Measurements from ENCODE around the gene RHNO1.
"Not testable (repeated sequence)": the region's sequence is repeated elsewhere in the genome, so short reads cannot be mapped to it uniquely, and the experiment has no call there.

Gene RHNO1

GRCh38 chr12:2858334-2858733 is 18.7 kb upstream of the RHNO1 start:
- in situ Hi-C loops (cut with MboI; ENCODE audit: low sequenced_read_pairs), result no loop called here

- in situ Hi-C loops (cut with MboI; ENCODE audit: low sequenced_read_pairs), result no loop called here
These were observed 18.0 kb upstream of the RHNO1 start for GRCh38 chr12:2858944-2859421.

- in situ Hi-C loops (cut with MboI; ENCODE audit: low sequenced_read_pairs), result no loop called here
These were observed 16.9 kb upstream of the RHNO1 start for GRCh38 chr12:2860170-2860569.

GRCh38 chr12:2862876-2863275 is 14.1 kb upstream of the RHNO1 start:
- in situ Hi-C loops (cut with MboI; ENCODE audit: low sequenced_read_pairs), result no loop called here

- in situ Hi-C loops (cut with MboI; ENCODE audit: low sequenced_read_pairs), result not testable (repeated sequence)
These were observed 13.6 kb upstream of the RHNO1 start for GRCh38 chr12:2863402-2863801.

GRCh38 chr12:2864198-2864597 is 12.8 kb upstream of the RHNO1 start:
- in situ Hi-C loops (cut with MboI; ENCODE audit: low sequenced_read_pairs), result no loop called here

- in situ Hi-C loops (cut with MboI; ENCODE audit: low sequenced_read_pairs), result not testable (repeated sequence)
These were observed 7.9 kb upstream of the RHNO1 start for GRCh38 chr12:2868986-2869632.

- in situ Hi-C loops (cut with MboI; ENCODE audit: low sequenced_read_pairs), result no loop called here
These were observed 484 bp upstream of the RHNO1 start for GRCh38 chr12:2876431-2877046.

- in situ Hi-C loops (cut with MboI; ENCODE audit: low sequenced_read_pairs), result no loop called here
These were observed 1.1 kb downstream of the RHNO1 start for GRCh38 chr12:2877953-2878732.

GRCh38 chr12:2879853-2880252 is 2.8 kb downstream of the RHNO1 start:
- in situ Hi-C loops (cut with MboI; ENCODE audit: low sequenced_read_pairs), result no loop called here

- in situ Hi-C loops (cut with MboI; ENCODE audit: low sequenced_read_pairs), result no loop called here
These were observed 7.8 kb downstream of the RHNO1 start for GRCh38 chr12:2884810-2885209.

- in situ Hi-C loops (cut with MboI; ENCODE audit: low sequenced_read_pairs), result no loop called here
These were observed 9.9 kb downstream of the RHNO1 start for GRCh38 chr12:2886768-2887450.

- in situ Hi-C loops (cut with MboI; ENCODE audit: low sequenced_read_pairs), result no loop called here
These were observed 13.0 kb downstream of the RHNO1 start for GRCh38 chr12:2890001-2890387.

GRCh38 chr12:2890388-2891239 is 13.6 kb downstream of the RHNO1 start, which contains the start of gene TULP3:
TULP3 (plus strand) TSS chr12:2890891; CDS start chr12:2890948, 57 bp downstream.
- in situ Hi-C loops (cut with MboI; ENCODE audit: low sequenced_read_pairs), result no loop called here

- in situ Hi-C loops (cut with MboI; ENCODE audit: low sequenced_read_pairs), result no loop called here
These were observed 14.4 kb downstream of the RHNO1 start for GRCh38 chr12:2891240-2892053.

GRCh38 chr12:2892246-2892645 is 15.2 kb downstream of the RHNO1 start:
- in situ Hi-C loops (cut with MboI; ENCODE audit: low sequenced_read_pairs), result no loop called here

- in situ Hi-C loops (cut with MboI; ENCODE audit: low sequenced_read_pairs), result no loop called here
These were observed 16.0 kb downstream of the RHNO1 start for GRCh38 chr12:2893007-2893406.

- in situ Hi-C loops (cut with MboI; ENCODE audit: low sequenced_read_pairs), result no loop called here
These were observed 18.0 kb downstream of the RHNO1 start for GRCh38 chr12:2895051-2895451.

- in situ Hi-C loops (cut with MboI; ENCODE audit: low sequenced_read_pairs), result no loop called here
These were observed 18.5 kb downstream of the RHNO1 start for GRCh38 chr12:2895511-2895910.
